Stimulated activated CD8-positive, alpha-beta memory T cell treated with anti-CD3 and anti-CD28 coated beads, Interleukin-4, amount 100 ng/mL, for 4 hours (primary cell): Measurements from ENCODE around the gene LAMA4.

ENCODE experiments used
- DNase-seq, 2 donors: peaks; one replicate each; pipeline ENCODE4 v3.0.0-alpha.2; 2020; ENCODE audit warnings: low read depth in 2 of 2, low spot score in 1 of 2

Gene LAMA4

GRCh38 chr6:112274774-112275173 is 20.4 kb upstream of the LAMA4 start:
- DNase-seq, result no peak

GRCh38 chr6:112272799-112273198 is 18.4 kb upstream of the LAMA4 start:
- DNase-seq, result no peak

- no peak for DNase-seq
Observed at GRCh38 chr6:112270756-112271155, 16.4 kb upstream of the LAMA4 start.

- no peak for DNase-seq
Observed at GRCh38 chr6:112269979-112270566, 15.7 kb upstream of the LAMA4 start.

- DNase-seq, result no peak
Observed at GRCh38 chr6:112269114-112269513, 14.7 kb upstream of the LAMA4 start.

- DNase-seq, result no peak
Observed at GRCh38 chr6:112268654-112269053, 14.3 kb upstream of the LAMA4 start.

- no peak for DNase-seq
Observed at GRCh38 chr6:112268019-112268418, 13.7 kb upstream of the LAMA4 start.

GRCh38 chr6:112266331-112266730 is 12.0 kb upstream of the LAMA4 start:
- DNase-seq, result no peak

GRCh38 chr6:112259337-112259675 is 4.9 kb upstream of the LAMA4 start:
- no peak for DNase-seq

- no peak for DNase-seq
Observed at GRCh38 chr6:112258642-112259336, 4.4 kb upstream of the LAMA4 start.

GRCh38 chr6:112257178-112257855 is 3.0 kb upstream of the LAMA4 start:
- no peak for DNase-seq

GRCh38 chr6:112254921-112255320 is 554 bp upstream of the LAMA4 start:
- DNase-seq, result no peak

- DNase-seq, result no peak
Observed at GRCh38 chr6:112253498-112253840, 898 bp downstream of the LAMA4 start.

- no peak for DNase-seq
Observed at GRCh38 chr6:112252571-112253497, 1.5 kb downstream of the LAMA4 start.

GRCh38 chr6:112251171-112251875 is 3.0 kb downstream of the LAMA4 start:
- no peak for DNase-seq

- no peak for DNase-seq
Observed at GRCh38 chr6:112249489-112249888, 4.9 kb downstream of the LAMA4 start.

GRCh38 chr6:112247275-112247674 is 7.1 kb downstream of the LAMA4 start:
- no peak for DNase-seq

GRCh38 chr6:112245511-112246203 is 8.7 kb downstream of the LAMA4 start:
- no peak for DNase-seq

- no peak for DNase-seq
Observed at GRCh38 chr6:112243861-112244827, 10.2 kb downstream of the LAMA4 start.
